ENCODE results near the gene CDK2. TPM values are rescaled to one million over a fixed set of nuclear protein-coding genes. Genes with fewer than 3 reads are reported as not detected.
"Not testable (repeated sequence)": the region's sequence is repeated elsewhere in the genome, so short reads cannot be mapped to it uniquely, and the experiment has no call there.

Gene CDK2
- total and polyA plus RNA-seq, 7 donors = 5.1 to 13.9 (median 8.4) TPM

DNA sequence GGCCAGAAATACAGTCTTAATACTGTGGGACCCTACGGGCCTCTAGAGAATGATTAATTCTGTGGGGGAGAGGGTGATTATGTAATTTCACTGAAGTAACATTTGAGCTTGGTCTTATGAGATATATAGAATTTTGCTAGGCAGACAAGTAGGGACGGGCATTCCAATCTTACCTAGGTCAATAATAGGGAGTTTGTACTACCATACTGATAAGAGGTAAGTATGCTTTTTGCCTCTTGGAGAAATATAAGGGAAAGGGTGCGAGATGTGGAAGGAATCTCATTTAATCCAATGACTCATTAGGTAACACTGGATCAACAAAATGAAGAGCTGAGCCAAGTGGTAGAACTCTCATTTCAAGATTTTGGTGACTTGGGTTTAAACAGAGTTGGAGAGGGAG lies 12.4 kb downstream of the CDK2 start:
- TF ChIP-seq, protein P1, sequence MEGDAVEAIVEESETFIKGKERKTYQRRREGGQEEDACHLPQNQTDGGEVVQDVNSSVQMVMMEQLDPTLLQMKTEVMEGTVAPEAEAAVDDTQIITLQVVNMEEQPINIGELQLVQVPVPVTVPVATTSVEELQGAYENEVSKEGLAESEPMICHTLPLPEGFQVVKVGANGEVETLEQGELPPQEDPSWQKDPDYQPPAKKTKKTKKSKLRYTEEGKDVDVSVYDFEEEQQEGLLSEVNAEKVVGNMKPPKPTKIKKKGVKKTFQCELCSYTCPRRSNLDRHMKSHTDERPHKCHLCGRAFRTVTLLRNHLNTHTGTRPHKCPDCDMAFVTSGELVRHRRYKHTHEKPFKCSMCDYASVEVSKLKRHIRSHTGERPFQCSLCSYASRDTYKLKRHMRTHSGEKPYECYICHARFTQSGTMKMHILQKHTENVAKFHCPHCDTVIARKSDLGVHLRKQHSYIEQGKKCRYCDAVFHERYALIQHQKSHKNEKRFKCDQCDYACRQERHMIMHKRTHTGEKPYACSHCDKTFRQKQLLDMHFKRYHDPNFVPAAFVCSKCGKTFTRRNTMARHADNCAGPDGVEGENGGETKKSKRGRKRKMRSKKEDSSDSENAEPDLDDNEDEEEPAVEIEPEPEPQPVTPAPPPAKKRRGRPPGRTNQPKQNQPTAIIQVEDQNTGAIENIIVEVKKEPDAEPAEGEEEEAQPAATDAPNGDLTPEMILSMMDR (IDR thresholded peaks at IDR 0.05) = no peak
- H3K9me3 ChIP-seq = no peaks in the 10 kb centered on the region
- H3K27me3 ChIP-seq (ENCODE audit: insufficient read depth in 3 of 3, low read length in 2 of 3) = no peaks in the 10 kb centered on the region
- ATAC-seq = no peak
- peaks cover 24% of the 10 kb centered on the region for H3K4me1 ChIP-seq
- 90 to 96% (median 91%) methylated on average over 3 of the region's 3 CpGs for WGBS, 3 donors
- H3K4me3 ChIP-seq = no peak overlapping the region
- DNase-seq = no peak
- intact Hi-C loops (cut with DNase I) = no loop called here
- H3K27ac ChIP-seq = no peak overlapping the region
- peaks cover 5 to 49% of the 10 kb centered on the region in 2 donors for H3K36me3 ChIP-seq (ENCODE audit: insufficient read depth in 1 of 2, low read depth in 1 of 2)

DNA sequence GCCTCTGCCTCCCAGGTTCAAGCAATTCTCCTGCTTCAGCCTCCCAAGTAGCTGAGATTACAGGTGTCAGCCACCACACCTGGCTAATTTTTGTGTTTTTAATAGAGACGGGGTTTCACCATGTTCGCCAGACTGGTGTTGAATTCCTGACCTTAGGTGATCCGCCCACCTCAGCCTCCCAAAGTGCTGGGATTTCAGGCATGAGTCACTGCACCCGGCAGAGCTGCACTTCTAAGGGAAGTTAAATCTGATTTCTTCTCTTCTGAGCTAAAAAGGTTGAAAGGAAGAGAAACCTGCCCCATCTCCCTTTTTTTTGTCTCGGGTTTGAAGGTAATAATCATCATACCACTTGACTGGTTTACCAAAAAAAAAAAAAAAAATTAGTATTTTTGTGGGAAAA lies 15.3 kb downstream of the CDK2 start:
- H3K4me3 ChIP-seq; ATAC-seq; intact Hi-C loops (cut with DNase I); H3K9me3 ChIP-seq; DNase-seq; H3K27me3 ChIP-seq (ENCODE audit: insufficient read depth in 3 of 3, low read length in 2 of 3); H3K27ac ChIP-seq: not testable (repeated sequence)
- H3K4me1 ChIP-seq = peaks cover 12% of the 10 kb centered on the region
- H3K36me3 ChIP-seq (ENCODE audit: insufficient read depth in 1 of 2, low read depth in 1 of 2) = peaks cover 5 to 75% of the 10 kb centered on the region in 2 donors
- 68 to 69% (median 68%) methylated on average over 5 of the region's 5 CpGs for WGBS, 3 donors

DNA sequence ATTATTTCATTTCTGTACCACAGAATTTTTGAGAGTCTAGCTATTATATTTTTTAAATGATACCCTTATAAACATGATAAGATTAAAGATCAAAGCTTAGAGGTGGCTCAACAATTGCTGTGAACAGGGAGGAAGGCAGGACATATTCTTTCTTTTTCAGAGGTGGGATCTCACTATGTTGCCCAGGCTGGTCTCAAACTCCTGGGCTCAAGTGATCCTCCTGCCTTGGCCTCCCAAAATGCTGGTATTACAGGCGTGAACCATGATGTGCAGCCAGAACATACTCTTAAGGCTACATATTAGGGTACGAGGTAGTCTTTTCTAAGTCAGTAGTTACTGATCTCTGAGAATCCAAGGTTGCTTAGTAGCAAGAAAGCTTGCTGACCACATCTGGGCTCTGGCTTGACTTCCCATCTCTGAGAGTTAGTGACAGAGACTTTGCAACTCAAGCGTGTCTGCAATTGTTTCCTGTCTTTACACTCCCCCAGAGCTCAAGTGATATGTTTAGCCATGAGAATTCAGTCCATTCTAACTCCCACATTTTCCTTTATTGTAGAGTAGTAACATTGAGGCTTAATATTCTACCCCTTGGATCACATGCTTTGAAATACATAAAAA lies 15.8 kb downstream of the CDK2 start:
- H3K9me3 ChIP-seq = no peaks in the 10 kb centered on the region
- DNase-seq (no peak), ATAC-seq (no peak)
- H3K27ac ChIP-seq = no peak overlapping the region
- 70 to 78% (median 74%) methylated on average over 3 of the region's 3 CpGs for WGBS, 3 donors
- intact Hi-C loops (cut with DNase I) = no loop called here
- no peak overlapping the region for H3K4me3 ChIP-seq
- no peaks in the 10 kb centered on the region for H3K27me3 ChIP-seq (ENCODE audit: insufficient read depth in 3 of 3, low read length in 2 of 3)
- H3K36me3 ChIP-seq (ENCODE audit: insufficient read depth in 1 of 2, low read depth in 1 of 2) = peaks cover 5 to 81% of the 10 kb centered on the region in 2 donors
- TF ChIP-seq, protein P1 (IDR thresholded peaks at IDR 0.05) = no peak
- H3K4me1 ChIP-seq = peaks cover 10% of the 10 kb centered on the region

DNA sequence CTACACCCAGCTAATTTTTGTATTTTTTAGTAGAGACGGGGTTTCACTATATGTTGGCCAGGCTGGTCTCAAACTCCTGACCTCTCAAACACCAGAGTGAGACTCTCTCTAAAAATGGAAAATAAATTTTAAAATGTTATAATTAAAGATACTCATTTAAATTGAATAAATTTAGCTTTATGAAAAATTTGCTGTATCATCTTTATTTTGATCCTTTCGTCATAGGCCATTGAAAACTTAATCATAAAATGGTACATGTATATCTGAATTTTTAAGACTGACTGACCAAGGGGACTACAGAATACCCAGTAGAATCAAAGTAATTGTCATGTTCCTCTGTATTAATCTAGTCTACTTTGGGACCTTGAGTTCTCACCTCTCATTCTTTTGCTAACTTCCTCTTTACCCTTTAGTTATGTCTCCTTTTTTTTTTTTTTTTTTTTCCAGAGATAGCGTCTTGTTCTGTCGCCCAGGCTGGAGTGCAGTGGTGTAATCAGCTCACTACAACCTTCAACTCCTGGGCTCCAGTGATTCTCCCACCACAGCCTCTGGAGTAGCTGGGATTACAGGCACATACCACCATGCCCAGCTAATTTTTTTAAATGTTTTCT lies 16.7 kb downstream of the CDK2 start:
- peaks cover 10% of the 10 kb centered on the region for H3K4me1 ChIP-seq
- intact Hi-C loops (cut with DNase I) = no loop called here
- no peaks in the 10 kb centered on the region for H3K27me3 ChIP-seq (ENCODE audit: insufficient read depth in 3 of 3, low read length in 2 of 3)
- TF ChIP-seq, protein P1 (IDR thresholded peaks at IDR 0.05) = no peak
- WGBS, 3 donors = 81 to 95% (median 84%) methylated on average over 4 of the region's 4 CpGs
- no peaks in the 10 kb centered on the region for H3K9me3 ChIP-seq
- H3K27ac ChIP-seq = no peak overlapping the region
- ATAC-seq (no peak), DNase-seq (no peak)
- no peak overlapping the region for H3K4me3 ChIP-seq
- peaks cover 5 to 90% of the 10 kb centered on the region in 2 donors for H3K36me3 ChIP-seq (ENCODE audit: insufficient read depth in 1 of 2, low read depth in 1 of 2)

DNA sequence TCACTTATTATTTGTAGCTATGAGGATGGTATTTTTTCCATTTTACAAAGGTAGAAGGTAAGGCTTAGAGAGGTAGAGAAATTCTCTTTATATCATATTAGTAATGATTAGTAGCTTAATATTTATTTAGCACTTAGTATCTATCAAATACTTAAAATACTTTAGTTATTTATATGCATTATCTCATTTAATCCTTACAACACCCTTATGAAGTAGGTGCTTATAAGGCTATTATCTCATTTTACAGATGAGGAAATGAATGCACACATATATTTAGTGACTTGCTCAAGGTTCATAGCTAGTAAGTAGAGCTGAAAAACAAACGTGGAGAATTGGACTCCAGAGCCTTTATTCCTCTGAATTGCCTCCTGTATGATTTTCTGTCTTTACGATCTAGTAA lies 18.2 kb downstream of the CDK2 start:
- intact Hi-C loops (cut with DNase I) = no loop called here
- Histone ChIP-seq H3K27me3 (ENCODE audit: insufficient read depth in 3 of 3, low read length in 2 of 3) (no peaks in the 10 kb centered on the region), H3K36me3 (ENCODE audit: insufficient read depth in 1 of 2, low read depth in 1 of 2) (peaks cover 5 to 94% of the 10 kb centered on the region in 2 donors), H3K4me3 (no peak overlapping the region), H3K9me3 (no peaks in the 10 kb centered on the region), H3K27ac (no peak overlapping the region), H3K4me1 (peaks cover 4% of the 10 kb centered on the region)
- TF ChIP-seq, protein P1 (IDR thresholded peaks at IDR 0.05) = no peak
- DNase-seq (no peak), ATAC-seq (no peak)
- WGBS, 3 donors = 58 to 72% (median 68%) methylated on average over 2 of the region's 2 CpGs

Measured in psoas muscle (tissue), 8 donors.